Measurements from ENCODE around the gene POM121.
"Not testable (repeated sequence)": the region's sequence is repeated elsewhere in the genome, so short reads cannot be mapped to it uniquely, and the experiment has no call there.

DNA sequence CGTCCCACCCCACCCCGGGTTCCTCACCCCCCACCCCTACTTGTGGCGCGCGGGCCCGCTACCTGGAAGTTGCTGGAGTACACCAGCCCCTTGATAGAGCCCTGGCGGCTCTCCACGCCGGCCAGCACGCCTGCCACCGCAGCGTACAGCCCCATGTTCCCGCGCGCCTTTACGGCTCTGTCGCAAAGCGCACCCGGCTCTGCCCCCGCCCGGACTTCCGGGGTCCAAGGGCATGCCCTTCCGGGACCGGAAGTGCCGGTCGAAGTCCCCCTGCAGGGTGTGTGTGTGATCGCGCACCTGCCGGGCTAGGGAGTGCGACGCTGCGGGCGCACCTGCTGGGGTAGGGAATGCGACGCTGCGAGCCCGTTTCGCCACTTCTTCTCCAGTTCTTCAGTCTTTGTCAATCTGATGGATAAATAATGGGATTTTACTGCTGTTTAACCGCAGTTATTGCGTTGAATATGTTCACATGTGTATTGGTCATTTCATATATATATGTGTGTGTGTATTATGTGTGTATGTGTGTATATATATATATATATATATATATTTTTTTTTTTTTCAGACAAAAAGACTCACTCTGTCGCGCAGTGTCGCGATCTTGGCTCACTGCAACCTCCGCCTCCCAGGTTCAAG, 29.8 kb downstream of the POM121 start:
- TF ChIP-seq, protein P1, sequence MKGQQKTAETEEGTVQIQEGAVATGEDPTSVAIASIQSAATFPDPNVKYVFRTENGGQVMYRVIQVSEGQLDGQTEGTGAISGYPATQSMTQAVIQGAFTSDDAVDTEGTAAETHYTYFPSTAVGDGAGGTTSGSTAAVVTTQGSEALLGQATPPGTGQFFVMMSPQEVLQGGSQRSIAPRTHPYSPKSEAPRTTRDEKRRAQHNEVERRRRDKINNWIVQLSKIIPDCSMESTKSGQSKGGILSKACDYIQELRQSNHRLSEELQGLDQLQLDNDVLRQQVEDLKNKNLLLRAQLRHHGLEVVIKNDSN (IDR thresholded peaks at IDR 0.05; ENCODE audit: borderline replicate concordance, extremely low read length, insufficient read depth, low read depth, low read length): not testable (repeated sequence)
- not testable (repeated sequence) for TF ChIP-seq KDM1A (IDR thresholded peaks at IDR 0.05; ENCODE audit: borderline replicate concordance); TAF1 (IDR thresholded peaks at IDR 0.05; ENCODE audit: borderline replicate concordance, low read depth, low read length); BACH1 (IDR thresholded peaks at IDR 0.05; ENCODE audit: borderline replicate concordance); ETV6 (conservative IDR thresholded peaks at IDR 0.05 in 1 of 2, IDR thresholded peaks at IDR 0.05 in 1 of 2; ENCODE audit: borderline replicate concordance in 1 of 2, low read depth in 1 of 2); ATF3 (IDR thresholded peaks at IDR 0.05; ENCODE audit: borderline replicate concordance, extremely low read depth, low read depth, low read length); EZH2 (IDR thresholded peaks at IDR 0.05; ENCODE audit: borderline replicate concordance, control insufficient read depth, low read depth, low read length); KAT2A (conservative IDR thresholded peaks at IDR 0.05; ENCODE audit: control insufficient read depth, low read depth, low read length); MAX (IDR thresholded peaks at IDR 0.05; ENCODE audit: low read depth, low read length); POLR2AphosphoS5 (IDR thresholded peaks at IDR 0.05; ENCODE audit: low read length)
- TF ChIP-seq, protein P2, sequence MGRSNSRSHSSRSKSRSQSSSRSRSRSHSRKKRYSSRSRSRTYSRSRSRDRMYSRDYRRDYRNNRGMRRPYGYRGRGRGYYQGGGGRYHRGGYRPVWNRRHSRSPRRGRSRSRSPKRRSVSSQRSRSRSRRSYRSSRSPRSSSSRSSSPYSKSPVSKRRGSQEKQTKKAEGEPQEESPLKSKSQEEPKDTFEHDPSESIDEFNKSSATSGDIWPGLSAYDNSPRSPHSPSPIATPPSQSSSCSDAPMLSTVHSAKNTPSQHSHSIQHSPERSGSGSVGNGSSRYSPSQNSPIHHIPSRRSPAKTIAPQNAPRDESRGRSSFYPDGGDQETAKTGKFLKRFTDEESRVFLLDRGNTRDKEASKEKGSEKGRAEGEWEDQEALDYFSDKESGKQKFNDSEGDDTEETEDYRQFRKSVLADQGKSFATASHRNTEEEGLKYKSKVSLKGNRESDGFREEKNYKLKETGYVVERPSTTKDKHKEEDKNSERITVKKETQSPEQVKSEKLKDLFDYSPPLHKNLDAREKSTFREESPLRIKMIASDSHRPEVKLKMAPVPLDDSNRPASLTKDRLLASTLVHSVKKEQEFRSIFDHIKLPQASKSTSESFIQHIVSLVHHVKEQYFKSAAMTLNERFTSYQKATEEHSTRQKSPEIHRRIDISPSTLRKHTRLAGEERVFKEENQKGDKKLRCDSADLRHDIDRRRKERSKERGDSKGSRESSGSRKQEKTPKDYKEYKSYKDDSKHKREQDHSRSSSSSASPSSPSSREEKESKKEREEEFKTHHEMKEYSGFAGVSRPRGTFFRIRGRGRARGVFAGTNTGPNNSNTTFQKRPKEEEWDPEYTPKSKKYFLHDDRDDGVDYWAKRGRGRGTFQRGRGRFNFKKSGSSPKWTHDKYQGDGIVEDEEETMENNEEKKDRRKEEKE (IDR thresholded peaks at IDR 0.05): not testable (repeated sequence)
- TF ChIP-seq, protein P3, sequence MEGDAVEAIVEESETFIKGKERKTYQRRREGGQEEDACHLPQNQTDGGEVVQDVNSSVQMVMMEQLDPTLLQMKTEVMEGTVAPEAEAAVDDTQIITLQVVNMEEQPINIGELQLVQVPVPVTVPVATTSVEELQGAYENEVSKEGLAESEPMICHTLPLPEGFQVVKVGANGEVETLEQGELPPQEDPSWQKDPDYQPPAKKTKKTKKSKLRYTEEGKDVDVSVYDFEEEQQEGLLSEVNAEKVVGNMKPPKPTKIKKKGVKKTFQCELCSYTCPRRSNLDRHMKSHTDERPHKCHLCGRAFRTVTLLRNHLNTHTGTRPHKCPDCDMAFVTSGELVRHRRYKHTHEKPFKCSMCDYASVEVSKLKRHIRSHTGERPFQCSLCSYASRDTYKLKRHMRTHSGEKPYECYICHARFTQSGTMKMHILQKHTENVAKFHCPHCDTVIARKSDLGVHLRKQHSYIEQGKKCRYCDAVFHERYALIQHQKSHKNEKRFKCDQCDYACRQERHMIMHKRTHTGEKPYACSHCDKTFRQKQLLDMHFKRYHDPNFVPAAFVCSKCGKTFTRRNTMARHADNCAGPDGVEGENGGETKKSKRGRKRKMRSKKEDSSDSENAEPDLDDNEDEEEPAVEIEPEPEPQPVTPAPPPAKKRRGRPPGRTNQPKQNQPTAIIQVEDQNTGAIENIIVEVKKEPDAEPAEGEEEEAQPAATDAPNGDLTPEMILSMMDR (IDR thresholded peaks at IDR 0.05 in 2 of 3, conservative IDR thresholded peaks at IDR 0.05 in 1 of 3; ENCODE audit: control insufficient read depth in 2 of 3, extremely low read depth in 1 of 3, insufficient read depth in 1 of 3, low read depth in 3 of 3, low read length in 3 of 3): not testable (repeated sequence)

All from GM12878 (cell line).